OCI-LY1 (cell line): ENCODE data around the gene RGS7.

ENCODE experiments used
- EZH2 ChIP-seq: fragments of 200-600 bp; sonication (generic), shearing (Covaris generic); IDR thresholded peaks from 2 replicates; pipeline ENCODE4 v1.8.0; 2017; ENCODE audit warnings: borderline replicate concordance, mixed run types, mild to moderate bottlenecking, antibody characterized with exemption, low read length, moderate library complexity, mixed read lengths
- TF ChIP-seq, protein P1 (sequence below): fragments of 200-600 bp; sonication (generic), shearing (Covaris generic); IDR thresholded peaks from 2 replicates; pipeline ENCODE4 v1.5.1; 2017; ENCODE audit warnings: mild to moderate bottlenecking, antibody characterized with exemption, low read length, moderate library complexity, mixed read lengths

DNA sequence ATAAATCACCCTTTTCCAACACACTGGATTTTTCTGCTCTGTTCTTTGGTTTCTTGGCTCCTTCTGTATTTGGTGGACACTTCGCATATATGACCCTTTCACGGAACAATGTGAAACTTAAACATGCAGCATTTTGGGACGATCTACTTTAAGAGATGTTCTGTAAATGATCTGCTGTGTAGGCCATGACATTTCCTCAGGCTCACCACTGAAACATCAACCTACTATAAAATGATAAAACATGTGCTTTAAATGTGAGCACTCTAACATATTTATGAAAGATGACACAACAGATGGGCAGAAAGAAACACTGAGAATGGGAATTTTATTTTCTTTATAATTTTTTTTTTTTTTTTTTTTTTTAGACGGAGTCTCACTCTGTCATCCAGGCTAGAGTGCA is 428.7 kb downstream of the RGS7 start:
- TF ChIP-seq, protein P1, sequence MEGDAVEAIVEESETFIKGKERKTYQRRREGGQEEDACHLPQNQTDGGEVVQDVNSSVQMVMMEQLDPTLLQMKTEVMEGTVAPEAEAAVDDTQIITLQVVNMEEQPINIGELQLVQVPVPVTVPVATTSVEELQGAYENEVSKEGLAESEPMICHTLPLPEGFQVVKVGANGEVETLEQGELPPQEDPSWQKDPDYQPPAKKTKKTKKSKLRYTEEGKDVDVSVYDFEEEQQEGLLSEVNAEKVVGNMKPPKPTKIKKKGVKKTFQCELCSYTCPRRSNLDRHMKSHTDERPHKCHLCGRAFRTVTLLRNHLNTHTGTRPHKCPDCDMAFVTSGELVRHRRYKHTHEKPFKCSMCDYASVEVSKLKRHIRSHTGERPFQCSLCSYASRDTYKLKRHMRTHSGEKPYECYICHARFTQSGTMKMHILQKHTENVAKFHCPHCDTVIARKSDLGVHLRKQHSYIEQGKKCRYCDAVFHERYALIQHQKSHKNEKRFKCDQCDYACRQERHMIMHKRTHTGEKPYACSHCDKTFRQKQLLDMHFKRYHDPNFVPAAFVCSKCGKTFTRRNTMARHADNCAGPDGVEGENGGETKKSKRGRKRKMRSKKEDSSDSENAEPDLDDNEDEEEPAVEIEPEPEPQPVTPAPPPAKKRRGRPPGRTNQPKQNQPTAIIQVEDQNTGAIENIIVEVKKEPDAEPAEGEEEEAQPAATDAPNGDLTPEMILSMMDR: no peak
- TF ChIP-seq EZH2: no peak
